CD4-positive, alpha-beta T cell treated with Interleukin-10 for 1 hour (primary cell): Measurements from ENCODE around the gene RAPSN.
A peak's percentile ranks its signal among the peaks of the same experiment; 100 is the strongest.

Source experiments
- DNase-seq: peaks from one replicate; pipeline ENCODE4 v3.0.0-alpha.2; 2020

The RAPSN gene

DNA sequence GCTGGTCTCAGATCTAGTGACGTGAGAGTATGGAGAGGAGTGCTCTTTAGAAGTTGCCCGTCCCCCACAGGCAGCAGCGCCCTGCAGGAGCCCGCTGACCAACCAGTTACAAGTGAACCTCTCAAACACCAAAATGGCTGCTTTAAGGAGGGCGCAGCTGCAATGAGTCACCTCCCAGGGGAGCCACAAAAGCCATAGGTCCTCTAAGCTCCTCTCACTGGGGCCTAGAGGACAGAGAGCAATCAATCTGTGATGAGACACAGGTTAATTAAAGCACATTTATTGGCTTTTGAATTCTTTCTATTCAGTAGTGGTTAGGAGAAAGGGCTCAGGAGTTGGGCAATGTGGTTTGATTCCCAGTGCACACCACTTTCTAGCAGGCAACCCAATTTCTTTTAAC lies 15.5 kb upstream of the RAPSN start:
- DNase-seq, result no peak

DNA sequence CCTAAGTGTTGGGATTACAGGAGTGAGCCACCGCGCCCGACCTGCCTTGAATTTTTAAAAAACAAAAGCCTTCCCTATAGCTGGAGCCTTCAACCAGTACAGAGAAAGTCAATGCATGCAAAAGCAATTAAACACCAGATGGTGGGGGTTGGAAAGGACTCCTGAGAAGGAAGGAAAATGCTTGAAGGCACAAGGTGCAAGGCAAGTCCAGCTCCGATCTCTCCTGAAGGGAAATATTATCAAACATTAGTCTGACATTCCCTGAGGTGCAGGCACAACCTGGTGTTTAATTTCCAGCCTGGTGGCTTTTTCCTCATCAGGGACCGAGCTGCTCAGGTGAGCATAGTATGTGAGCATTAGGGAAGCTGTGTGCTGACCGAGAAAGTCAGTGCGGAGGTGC lies 12.9 kb upstream of the RAPSN start:
- DNase-seq, result no peak

DNA sequence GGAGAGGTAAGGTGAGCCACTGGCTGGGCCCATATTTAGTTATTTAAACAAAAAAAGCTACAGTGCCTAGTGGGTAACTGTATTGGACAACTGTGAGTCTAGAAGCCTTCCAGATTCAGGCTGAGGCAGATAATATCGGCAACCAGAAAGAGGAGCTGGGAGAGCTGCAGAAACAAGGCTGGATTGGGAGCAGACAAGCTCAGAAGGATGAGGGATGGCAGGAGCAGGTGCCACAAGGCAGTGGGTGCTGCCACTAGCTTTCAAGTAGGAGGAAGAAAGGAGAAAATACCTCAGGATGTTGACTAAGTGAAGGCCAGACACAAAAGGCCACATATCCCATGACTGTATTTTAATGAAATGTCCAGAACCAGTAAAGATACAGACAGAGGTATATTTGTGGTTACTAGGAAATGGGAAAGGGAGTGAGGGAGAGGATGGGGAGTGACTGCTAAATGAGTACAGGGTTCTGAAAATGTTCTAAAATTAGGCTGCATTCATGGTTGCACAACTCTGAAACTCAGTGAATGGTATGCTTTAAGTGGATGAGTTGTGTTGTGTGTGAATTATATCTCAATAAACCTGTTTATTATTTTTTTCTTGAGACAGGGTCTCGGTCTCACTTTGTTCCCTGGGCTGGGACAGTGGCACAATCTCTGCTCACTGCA lies 11.8 kb upstream of the RAPSN start:
- no peak for DNase-seq

DNA sequence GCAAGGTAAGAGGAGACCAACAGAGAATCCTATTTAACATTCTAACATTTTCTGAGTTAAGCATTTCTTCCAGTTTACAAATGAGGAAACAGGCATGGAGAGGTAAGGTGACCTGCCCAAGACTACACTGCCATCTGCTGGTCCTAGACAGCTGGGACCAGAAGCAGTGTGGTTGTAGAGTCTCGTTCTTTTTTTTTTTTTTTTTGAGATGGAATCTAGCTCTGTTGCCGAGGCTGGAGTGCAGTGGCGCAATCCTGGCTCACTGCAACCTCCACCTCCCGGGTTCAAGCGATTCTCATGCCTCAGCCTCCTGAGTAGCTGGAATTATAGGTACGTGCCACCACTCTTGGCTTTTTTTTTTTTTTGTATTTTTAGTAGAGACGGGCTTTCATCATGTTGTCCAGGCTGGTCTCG lies 5.3 kb upstream of the RAPSN start:
- DNase-seq, result peak; percentile 80

DNA sequence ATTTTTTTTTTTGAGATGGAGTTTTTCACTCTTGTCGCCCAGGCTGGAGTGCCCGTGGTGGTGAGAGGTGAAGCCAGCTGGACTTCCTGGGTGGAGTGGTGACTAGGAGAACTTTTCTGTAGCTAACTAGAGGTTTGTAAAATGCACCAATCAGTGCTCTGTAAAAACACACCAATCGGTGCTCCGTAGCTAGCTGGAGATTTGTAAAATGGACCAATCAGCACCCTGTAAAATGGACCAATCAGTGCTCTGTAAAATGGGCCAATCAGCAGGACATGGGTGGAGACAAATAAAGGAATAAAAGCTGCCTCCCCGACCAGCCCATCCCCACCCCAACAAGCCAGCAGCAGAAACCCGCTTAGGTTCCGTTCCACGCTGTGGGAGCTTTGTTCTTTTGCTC lies 4.4 kb upstream of the RAPSN start:
- peak; percentile 11 for DNase-seq

DNA sequence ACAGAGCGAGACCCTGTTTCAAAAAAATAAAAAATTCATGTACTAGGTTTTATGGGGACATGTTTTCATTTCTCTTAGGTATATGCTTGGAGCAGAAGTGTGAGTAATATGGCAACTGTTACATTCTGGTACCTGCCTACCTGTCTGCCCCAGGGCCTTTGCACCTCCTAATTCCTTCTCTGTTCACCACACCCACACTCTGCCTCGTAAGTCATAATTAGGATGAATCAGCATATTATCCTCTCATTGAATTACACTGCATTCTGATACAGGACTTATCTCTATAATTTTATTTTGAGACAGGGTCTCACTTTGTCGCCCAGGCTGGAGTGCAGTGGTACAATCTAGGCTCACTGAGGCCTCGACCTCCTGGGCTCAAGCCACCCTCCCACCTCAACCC lies 3.1 kb upstream of the RAPSN start:
- no peak for DNase-seq

DNA sequence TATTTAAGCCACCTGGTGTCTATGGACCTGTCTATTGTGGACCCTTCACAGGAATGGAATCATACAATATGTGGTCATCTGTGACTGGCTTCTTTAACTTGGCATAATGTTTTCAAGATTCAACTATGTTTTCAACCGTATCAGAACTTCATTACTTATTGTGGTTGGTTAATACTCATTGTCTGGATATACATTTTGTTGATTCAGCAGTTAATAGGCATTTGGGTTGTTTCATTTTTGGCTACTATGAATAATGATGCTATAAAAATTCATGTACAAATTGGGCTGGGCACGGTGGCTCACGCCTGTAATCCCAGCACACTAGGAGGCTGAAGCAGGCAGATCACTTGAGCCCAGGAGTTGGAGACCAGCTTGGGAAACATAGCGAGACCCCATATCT lies 2.5 kb upstream of the RAPSN start:
- no peak for DNase-seq

DNA sequence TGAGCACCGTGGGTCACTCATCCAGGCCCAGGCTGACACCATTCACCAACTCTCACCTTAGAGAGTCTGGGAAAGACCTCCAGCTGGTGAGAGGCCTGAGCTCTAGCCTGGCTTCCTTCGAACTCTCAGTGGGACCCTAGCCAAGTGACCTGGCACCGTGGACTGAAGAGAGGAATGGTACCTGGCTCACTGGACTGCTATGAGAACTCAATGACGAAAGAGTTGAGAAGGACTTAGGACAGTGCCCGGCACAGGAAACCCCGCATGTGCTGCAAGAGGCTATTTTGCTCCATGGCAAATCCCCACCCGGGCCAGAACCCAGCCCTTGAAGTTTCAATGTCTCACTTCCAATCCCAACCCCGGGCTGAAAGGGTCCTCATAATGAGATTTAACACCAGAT lies 605 bp upstream of the RAPSN start:
- no peak for DNase-seq

DNA sequence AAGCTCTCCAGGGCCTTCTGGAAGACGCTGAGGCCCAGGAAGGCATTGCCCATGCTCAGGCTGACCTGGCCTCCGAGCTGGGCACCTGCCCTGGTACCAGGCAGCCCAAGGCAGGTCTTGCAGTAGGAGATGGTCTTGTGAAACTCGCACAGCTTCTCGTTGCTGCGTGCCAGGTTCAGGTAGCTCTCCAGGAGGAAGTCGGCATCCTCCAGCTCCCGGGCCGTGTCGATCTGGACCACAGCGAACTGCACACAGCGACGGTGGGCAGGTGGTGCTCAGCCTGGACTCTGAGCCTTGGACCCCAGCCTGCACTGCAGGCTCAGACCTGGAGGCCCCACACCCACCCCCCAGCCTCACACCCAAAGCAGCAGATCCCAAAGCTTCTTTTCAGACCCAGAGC lies 1.0 kb downstream of the RAPSN start:
- DNase-seq, result no peak

DNA sequence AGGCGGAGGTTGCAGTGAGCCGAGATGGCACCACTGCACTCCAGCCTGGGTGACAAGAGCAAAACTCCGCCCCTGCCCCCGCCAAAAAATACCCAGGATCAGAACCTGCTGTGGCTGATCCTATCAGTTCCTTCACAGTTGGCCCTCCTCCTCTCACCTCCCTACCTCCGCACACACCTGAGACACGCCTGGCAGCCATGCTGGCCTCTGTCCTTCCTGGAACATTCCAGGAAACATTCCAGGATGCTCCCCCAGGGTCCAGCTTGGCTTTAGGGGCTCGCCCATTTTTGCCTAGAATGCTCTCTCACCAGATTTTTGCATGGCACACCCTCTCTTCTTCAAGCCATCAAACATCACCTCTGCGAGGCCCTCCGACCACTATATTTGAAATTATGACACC lies 2.1 kb downstream of the RAPSN start:
- DNase-seq, result no peak

DNA sequence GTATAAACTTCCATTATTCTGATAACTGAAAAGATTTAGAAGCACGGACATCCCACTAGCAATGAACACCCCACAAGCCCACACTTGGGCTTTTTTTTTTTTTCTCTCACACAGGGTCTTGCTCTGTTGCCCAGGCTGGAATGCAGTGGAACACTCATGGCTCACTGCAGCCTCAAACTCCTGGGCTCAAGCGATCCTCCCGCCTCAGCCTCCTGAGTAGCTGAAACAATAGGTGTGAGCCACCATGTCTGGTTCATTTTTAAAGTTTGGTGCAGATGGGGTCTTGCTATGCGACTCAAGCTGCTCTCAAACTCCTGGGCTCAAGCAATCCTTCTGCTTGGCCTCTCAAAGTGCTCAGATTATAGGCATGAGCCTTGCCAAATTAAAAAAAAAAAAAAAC lies 3.1 kb downstream of the RAPSN start:
- no peak for DNase-seq

DNA sequence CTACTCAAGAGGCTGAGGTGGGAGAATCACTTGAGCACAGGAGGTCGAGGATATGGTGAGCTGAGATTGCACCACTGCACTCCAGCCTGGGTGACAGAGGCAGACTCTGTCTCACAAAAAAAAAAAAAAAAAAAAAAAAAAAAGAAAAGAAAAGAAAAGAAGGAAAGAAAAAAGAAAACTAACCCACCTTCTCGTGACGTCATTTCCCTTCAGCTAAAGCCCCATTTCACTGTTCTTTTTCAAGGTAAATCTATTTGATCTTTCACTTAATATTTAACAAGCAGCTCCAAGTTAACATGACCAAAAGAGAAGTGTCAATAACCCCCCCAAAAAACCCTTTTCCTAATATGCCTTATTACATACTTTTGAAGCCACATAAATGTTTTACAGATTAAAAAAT lies 5.1 kb downstream of the RAPSN start:
- no peak for DNase-seq

DNA sequence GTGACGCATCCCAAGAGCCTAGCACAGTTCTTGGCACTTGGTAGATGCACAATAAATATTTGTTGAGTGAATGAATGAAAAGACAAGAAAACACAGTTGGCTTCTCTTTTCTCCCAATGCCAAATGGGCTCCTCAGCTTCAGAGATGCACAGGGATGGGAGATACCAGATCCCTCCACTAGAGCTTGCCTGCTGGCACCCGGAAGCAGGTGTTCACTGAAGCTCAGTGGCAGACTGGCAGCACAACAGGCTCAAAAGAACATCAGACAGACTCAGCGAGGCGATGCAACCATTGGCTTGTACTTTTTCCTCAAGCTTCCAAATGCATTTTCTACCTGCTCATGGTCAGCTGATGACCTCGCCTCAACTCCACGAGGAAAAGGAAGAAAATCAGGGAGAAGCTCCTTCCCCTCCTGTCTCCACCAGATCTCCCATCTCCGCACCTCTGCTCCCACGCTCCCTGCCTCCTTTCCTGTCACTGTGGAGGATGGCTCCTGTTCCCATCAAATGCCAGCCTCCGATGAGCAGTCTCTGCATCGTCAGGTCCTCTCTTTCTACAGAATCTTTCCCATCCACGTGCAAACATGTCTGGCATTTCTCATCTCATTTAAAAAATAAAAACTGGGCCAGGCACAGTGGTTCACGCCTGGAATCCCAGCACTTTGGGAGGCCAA lies 5.8 kb downstream of the RAPSN start:
- DNase-seq, result no peak

DNA sequence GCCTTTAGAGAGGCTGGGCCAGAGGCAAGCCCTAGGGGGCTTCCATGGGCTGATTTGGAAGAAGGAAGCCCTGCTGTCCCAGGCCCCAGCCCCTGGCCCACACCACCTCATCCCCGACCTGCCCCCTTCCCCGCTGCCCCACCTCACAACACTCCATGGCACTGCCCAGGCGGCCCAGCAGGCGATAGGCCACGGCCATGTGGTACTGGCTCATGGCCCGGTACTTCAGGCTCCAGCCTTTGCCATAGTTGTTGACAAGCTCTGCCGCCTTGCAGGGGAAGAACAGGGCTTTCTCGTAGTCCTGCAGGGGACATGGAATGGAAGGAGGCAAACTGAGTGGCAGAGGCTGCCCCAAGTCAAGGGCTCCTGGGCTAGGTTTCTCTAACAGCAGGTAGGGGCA lies 6.4 kb downstream of the RAPSN start:
- no peak for DNase-seq

DNA sequence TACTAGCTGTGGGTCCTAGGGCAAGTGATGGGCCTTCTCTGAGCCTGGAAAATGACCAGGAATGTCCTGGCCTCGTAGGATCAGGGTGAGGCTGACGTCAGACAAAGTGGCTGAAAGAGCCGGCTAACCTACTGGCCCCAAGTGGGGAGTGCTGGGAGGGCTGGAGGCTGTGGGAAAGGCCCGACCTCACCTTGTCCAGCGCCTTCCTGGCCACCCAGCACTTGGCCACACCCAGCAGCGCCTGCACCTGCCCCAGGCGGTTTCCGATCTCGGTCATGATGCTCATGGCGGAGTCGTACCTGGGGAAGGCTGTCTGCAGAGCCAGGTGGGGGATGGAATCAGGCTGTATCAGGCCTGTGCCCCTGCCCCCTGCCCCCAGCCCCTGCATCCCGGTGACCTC lies 7.5 kb downstream of the RAPSN start:
- no peak for DNase-seq

DNA sequence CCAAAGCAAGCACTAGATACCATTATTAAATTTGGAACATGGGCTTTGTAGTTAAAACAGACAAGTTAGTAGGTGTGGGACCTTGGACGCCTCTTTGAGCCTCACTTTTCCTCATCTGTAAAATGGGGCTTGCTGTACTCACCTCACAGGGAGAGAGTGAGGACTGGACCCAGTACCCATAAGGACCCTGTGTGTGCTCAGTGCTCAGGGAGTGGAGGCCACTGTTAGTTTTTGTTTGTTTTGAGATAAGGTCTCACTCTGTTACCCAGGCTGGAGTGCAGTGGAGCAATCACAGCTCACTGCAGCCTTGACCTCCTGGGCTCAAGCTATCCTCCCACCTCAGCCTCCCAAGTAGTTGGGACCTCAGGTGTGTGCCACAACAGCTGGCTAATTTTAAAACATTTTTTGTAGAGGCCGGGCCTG lies 8.9 kb downstream of the RAPSN start:
- no peak for DNase-seq

DNA sequence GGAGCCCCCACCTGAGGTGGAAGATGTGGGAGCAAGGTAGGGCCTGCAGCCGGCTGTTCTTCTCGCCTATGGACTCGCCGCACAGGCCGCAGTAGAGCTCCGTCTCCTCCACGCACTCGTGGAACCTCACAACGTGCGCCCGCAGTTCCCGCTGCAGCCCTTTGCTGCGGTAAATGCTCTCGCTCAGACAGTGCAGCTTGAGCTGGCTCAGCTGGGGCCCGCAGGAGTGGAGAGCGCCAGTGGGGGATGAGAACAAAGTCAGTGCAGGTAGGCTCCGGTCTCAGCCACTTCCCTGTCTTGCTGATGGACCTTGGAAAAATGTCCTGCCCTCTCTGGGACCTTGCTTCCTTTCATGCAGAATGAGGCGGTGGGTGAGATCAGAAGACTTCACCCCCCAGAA lies 10.2 kb downstream of the RAPSN start:
- no peak for DNase-seq

DNA sequence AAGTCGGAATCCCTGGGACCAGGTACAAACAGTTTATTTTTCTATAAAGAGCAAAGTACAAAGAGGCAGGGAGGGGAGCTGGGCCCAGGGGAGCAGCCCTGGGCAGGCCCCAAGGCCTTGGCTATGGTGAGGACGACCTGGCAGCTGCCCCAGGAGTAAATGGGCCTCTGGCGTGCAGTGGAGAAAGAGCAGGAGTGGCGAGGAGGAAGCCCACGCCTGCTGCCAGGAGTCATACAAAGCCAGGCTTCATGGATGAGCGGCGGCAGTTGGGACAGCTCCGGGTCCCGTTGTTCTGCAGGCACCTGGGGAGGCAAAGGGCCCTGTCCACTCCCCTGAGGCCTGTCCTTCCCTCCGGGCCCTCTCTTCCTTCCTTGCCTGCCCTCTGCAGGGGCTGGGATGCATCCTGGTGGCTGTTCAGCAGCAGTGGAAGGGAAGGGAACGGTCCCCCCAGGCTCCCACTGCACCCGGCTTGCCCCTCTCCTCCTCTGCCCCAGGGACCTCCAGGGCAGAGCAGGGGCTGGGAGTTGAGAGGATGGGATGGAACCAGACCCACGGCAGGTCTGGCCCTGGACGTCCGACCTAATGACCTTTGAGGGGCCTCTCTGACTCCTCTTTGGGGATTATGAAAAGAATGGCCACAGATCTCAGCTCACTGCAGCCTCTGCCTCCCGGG lies 11.1 kb downstream of the RAPSN start:
- DNase-seq, result no peak

DNA sequence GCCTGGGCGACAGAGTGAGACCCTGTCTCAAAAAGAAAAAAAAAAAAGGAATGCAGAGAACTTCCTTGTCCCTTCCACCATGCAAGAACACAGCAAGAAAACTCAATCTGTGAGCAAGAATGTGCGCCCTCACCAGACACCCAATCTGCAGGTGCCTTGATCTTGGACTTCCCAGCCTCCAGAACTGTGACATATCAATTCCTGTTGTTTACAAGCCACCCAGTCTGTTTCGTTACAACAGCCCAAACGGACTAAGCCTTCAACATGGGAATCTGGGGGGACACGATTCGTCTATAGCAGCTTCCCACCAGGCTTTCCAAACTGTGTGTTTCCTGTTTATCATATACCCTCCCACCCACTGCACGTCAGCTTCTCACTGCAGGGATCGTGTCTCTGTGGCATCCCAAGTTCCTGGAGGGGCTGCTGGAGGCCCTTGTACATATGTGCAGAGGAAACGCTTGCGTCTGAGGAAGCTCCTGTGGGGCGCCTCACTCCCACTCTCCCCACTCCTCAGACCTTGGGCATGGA lies 11.7 kb downstream of the RAPSN start:
- DNase-seq, result no peak

DNA sequence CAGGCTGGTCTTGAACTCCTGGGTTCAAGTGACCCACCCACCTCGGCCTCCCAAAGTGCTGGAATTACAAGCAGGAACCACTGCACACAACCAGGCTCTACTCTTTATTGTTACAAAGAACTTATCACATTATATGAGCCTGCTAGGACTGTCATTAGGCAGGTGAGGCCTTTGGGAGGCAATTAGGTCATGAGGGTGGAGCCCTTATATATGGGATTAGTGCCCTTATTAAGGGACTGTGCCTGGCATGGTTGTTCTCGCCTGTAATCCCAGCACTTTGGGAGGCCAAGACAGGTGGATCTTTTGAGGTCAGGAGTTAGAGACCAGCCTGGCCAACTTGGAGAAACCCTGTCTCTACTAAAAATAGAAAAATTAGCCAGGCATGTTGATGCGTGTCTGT lies 12.2 kb downstream of the RAPSN start:
- no peak for DNase-seq

DNA sequence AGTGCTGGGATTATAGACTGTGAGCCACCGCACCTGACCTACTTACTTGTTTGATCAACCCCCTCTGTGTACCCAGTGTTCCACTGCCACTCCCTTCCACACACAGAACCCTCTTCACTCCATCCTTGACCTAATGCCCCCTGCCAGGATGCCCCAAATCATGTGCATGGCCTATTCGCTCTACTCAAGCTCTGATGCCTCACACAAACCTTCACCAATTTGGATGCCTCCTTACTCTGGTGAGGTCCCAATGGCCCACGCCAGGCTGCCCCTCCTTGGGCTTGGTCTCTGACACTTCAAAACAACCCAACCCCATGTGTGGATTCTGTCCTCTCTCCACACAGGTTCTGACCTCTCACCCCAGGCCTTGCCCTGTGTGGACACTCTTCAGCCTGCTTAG lies 13.2 kb downstream of the RAPSN start:
- DNase-seq, result no peak

DNA sequence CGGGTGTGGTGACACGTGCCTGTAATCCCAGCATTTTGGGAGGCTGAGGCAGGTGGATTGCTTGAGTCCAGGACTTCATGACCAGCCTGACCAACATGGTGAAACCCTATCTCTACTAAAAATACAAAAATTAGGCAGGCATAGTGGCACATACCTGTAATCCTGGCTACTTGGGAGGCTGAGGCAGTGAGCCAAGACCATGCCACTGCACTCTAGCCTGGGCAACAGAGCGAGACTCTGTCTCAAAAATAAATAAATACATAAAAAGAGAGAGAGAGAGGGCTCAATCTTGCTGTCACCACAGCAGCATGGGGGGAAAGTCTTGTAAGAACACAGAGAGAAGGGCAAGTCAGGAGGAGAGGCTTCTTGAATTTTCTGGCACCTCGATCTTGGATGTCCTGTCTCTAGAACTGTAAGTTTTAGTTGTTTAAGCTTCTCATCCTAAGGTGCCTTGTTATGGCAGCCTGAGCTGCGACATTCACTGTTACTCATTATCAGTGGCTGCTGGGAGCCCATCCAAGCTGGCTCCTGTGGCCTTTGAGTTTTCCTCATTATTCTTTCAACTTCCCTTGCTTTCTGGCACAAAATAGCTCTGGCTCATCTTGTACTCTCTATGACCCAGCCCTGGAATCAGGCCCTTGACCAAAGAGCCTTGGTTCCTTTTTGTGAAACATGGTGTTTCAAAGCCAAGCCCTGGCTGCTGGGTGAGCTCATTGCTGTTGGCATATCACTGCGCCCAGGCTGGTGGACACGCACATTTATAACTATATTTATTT lies 14.7 kb downstream of the RAPSN start:
- DNase-seq, result no peak

DNA sequence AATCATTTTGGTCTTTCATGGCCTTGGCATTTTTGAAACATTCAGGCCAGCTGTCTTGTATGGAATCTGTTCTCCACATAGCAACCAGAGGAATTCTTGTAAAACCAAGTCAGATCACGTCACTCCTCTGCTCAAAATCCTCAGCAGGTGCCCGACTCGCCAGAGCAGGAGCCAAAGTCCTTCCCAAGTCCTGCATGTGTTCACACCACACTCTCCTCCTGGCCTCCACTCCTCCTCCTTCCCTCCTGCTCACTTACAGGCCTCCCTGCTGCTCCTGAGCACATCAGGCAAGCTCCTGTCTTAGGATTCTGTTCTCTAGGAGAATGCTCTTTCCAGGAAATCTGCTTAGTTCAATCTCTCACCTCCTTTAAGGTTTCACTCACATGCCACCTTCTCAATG lies 15.8 kb downstream of the RAPSN start:
- DNase-seq, result no peak
